PC-9 (cell line): ENCODE data around the gene ERCC4. TPM values are rescaled to one million over a fixed set of nuclear protein-coding genes. Genes with fewer than 3 reads are reported as not detected.

Source experiments
- BruUV-seq: library from RNA; stranded (reverse); fragments of 400-500 nt; replicated peaks from 2 replicates; lab custom pipeline; 2021; lab: Mats Ljungman, UMichigan
- CTCF ChIA-PET: fragments of 300-600 bp; sonication (Branson Sonifier 250); formaldehyde crosslinking; loops from one replicate; lab custom pipeline; 2022; ENCODE audit warnings: antibody characterized with exemption; lab: Charles Lee
- POLR2A ChIA-PET: fragments of 300-600 bp; sonication (Branson Sonifier 250); formaldehyde crosslinking; loops from one replicate; lab custom pipeline; 2022; ENCODE audit warnings: antibody characterized with exemption; ENCODE audit not compliant: unreplicated experiment; lab: Charles Lee
- DNase-seq, 2 experiments: peaks; one replicate each; pipeline versions ENCODE4 v3.0.0 to v3.0.0-alpha.2; 2015 to 2022; ENCODE audit warnings: mixed read lengths in 1 of 2
- H2AFZ ChIP-seq: fragments of 200-600 bp; sonication (generic); 2 replicates; pipeline ENCODE4 v1.8.1; 2017; ENCODE audit warnings: antibody characterized with exemption
- H3F3A ChIP-seq: fragments of 200-600 bp; sonication (generic); 2 replicates; pipeline ENCODE4 v1.8.1; 2017; ENCODE audit warnings: antibody characterized with exemption, mild to moderate bottlenecking, low read depth; ENCODE audit not compliant: insufficient read depth
- H3K27ac ChIP-seq: fragments of 200-600 bp; sonication (generic); 2 replicates; pipeline ENCODE4 v1.6.1; 2016; ENCODE audit warnings: mixed run types
- H3K27me3 ChIP-seq: fragments of 200-600 bp; sonication (generic); 2 replicates; pipeline ENCODE4 v1.6.1; 2016; ENCODE audit warnings: low read depth, mixed run types; ENCODE audit not compliant: insufficient read depth
- H3K36me3 ChIP-seq: fragments of 200-600 bp; sonication (generic); 2 replicates; pipeline ENCODE4 v1.6.1; 2016; ENCODE audit warnings: low read depth, mixed run types
- H3K4me1 ChIP-seq: fragments of 200-600 bp; sonication (generic); replicated peaks from 2 replicates; pipeline ENCODE4 v1.6.1; 2016; ENCODE audit warnings: mixed run types; ENCODE audit not compliant: insufficient read depth
- H3K4me2 ChIP-seq: fragments of 200-600 bp; sonication (generic); 2 replicates; pipeline ENCODE4 v1.6.1; 2017; ENCODE audit warnings: mixed run types
- H3K4me3 ChIP-seq: fragments of 200-600 bp; sonication (generic); 2 replicates; pipeline ENCODE4 v1.6.1; 2016; ENCODE audit warnings: mixed run types
- H3K79me2 ChIP-seq: fragments of 200-600 bp; sonication (generic); 2 replicates; pipeline ENCODE4 v1.6.1; 2017; ENCODE audit warnings: low read depth, mixed run types
- H3K9me2 ChIP-seq: fragments of 200-600 bp; sonication (generic); 2 replicates; pipeline ENCODE4 v1.8.1; 2017; ENCODE audit warnings: mild to moderate bottlenecking; ENCODE audit not compliant: insufficient read depth
- H3K9me3 ChIP-seq: fragments of 200-600 bp; sonication (generic); 2 replicates; pipeline ENCODE4 v1.8.1; 2016; ENCODE audit warnings: low read depth; ENCODE audit not compliant: insufficient read depth
- H4K20me1 ChIP-seq: fragments of 200-600 bp; sonication (generic); 2 replicates; pipeline ENCODE4 v1.8.1; 2017; ENCODE audit not compliant: insufficient read depth
- EZH2 ChIP-seq: fragments of 200-600 bp; sonication (generic); IDR thresholded peaks from 2 replicates; pipeline ENCODE4 v1.8.0; 2017; ENCODE audit warnings: antibody characterized with exemption, low read depth
- intact Hi-C: fragments of 100-400 bp; cut with micrococcal nuclease; formaldehyde crosslinking; loops from one replicate; pipeline ENCODE4 v1.10.0; 2022; ENCODE audit not compliant: unreplicated experiment
- total RNA-seq: library from RNA; stranded (reverse); gene quantifications from 2 replicates; pipeline ENCODE4 v1.2.3, GENCODE V29; 2021
- TF ChIP-seq, protein P1 (sequence below): fragments of 200-600 bp; sonication (generic); conservative IDR thresholded peaks from 2 replicates; pipeline ENCODE4 v1.6.1; 2017; ENCODE audit warnings: mixed run types, antibody characterized with exemption, mild to moderate bottlenecking, moderate library complexity

Gene ERCC4
- total RNA-seq, 1 experiment from 2014 or later, result 17.4 TPM

DNA sequence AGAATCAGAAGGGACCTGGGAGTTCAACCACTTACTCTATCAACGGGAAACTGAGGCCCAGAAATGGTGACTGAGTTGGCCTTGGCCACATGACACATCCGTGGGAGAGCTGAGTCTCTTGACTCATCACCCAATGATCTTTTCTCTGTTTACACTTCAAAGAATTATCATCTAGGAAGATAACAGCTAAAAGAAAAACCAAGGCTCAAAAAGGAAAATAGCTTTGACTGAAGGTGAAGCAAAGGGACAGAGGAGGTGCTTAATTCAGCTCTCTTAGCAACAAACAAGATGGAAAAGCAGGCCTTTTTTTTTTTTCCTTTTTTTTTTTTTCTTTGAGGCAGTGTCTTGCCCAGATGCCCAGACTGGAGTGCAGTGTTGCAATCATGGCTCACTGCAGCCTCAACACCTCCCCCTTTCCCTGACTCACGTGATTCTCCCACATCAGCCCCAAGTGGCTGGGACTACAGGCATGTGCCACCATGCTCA lies 16.7 kb downstream of the ERCC4 start:
- ChIA-PET POLR2A (no interaction called here), CTCF (interaction anchor here (0.6 kb wide), 1 partner anchor 202 kb away, joined by 7 read pairs; no protein-coding TSS in a partner anchor)
- DNase-seq, result peak in 1 of 2 experiments; percentile 48
- no peaks in the 10 kb centered on the region for H4K20me1 ChIP-seq
- no peak overlapping the region for H2AFZ ChIP-seq
- 0 out of 2 replicates have a peak, but pooled peaks cover 14% of the 10 kb centered on the region for H3F3A ChIP-seq
- H3K4me1 ChIP-seq, result peaks cover 10% of the 10 kb centered on the region
- no TSS peak for BruUV-seq
- no peak for TF ChIP-seq EZH2
- TF ChIP-seq, protein P1, sequence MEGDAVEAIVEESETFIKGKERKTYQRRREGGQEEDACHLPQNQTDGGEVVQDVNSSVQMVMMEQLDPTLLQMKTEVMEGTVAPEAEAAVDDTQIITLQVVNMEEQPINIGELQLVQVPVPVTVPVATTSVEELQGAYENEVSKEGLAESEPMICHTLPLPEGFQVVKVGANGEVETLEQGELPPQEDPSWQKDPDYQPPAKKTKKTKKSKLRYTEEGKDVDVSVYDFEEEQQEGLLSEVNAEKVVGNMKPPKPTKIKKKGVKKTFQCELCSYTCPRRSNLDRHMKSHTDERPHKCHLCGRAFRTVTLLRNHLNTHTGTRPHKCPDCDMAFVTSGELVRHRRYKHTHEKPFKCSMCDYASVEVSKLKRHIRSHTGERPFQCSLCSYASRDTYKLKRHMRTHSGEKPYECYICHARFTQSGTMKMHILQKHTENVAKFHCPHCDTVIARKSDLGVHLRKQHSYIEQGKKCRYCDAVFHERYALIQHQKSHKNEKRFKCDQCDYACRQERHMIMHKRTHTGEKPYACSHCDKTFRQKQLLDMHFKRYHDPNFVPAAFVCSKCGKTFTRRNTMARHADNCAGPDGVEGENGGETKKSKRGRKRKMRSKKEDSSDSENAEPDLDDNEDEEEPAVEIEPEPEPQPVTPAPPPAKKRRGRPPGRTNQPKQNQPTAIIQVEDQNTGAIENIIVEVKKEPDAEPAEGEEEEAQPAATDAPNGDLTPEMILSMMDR, result no peak
- no peaks in the 10 kb centered on the region for H3K27me3 ChIP-seq
- no peaks in the 10 kb centered on the region for H3K9me2 ChIP-seq
- H3K9me3 ChIP-seq, result 0 out of 2 replicates have a peak, but pooled peaks cover 5% of the 10 kb centered on the region
- intact Hi-C loops, result no loop called here
- no peak overlapping the region for H3K4me3 ChIP-seq
- H3K4me2 ChIP-seq, result peak overlapping the region; percentile 25; the same call in 1 of the 2 replicates
- peaks cover 42% of the 10 kb centered on the region for H3K36me3 ChIP-seq
- no peaks in the 10 kb centered on the region for H3K79me2 ChIP-seq
- H3K27ac ChIP-seq, result no peak overlapping the region; the same call in 1 of the 2 replicates

DNA sequence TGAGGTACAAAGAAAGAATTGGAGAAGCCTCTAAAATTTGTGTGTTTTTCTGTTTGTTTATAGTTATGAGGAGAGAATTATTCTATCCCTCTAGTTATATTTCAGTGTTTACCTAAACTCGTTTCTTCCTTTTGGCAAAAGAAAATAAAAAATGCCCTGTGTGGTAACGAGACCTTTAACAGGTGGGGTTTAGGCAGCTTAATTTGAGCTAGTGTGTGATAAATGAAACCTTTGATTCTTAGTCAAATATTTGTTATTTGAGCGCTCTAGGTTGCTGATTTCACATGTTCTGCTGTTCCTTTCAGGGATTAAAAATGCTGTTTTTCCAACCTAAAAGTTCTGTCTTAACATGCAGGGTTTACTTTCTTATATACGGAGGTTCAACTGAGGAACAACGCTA lies 17.5 kb downstream of the ERCC4 start:
- Histone ChIP-seq H3K36me3 (peaks cover 35% of the 10 kb centered on the region), H3K27me3 (no peaks in the 10 kb centered on the region), H3K9me3 (0 out of 2 replicates have a peak, but pooled peaks cover 5% of the 10 kb centered on the region), H3K79me2 (no peaks in the 10 kb centered on the region), H3F3A (0 out of 2 replicates have a peak, but pooled peaks cover 14% of the 10 kb centered on the region), H4K20me1 (no peaks in the 10 kb centered on the region), H3K4me1 (peaks cover 10% of the 10 kb centered on the region), H2AFZ (no peak overlapping the region), H3K27ac (no peak overlapping the region), H3K4me3 (no peak overlapping the region), H3K9me2 (no peaks in the 10 kb centered on the region), H3K4me2 (no peak overlapping the region)
- no peak for DNase-seq
- no TSS peak for BruUV-seq
- no peak for TF ChIP-seq EZH2
- TF ChIP-seq, protein P1, result no peak
- ChIA-PET CTCF (no interaction called here), POLR2A (no interaction called here)
- intact Hi-C loops, result no loop called here

DNA sequence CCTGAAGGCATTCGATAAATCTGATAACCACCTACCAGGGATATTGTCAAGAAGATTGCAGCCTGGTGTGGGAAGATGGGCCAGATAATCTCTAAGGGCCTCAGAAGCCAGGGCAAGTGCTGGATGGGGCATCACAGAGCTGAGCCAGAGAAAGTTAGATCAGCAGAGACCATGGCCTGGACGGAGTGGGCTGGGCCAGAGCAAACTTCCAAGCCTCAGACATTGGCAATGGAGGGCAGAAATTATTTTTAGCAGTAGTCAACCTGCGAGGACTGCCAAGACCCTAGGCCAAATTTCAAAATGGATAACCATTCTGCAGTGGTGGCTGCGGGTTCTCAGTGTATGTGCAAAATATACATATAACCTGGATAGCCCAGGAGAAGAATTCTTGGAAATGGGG lies 18.5 kb downstream of the ERCC4 start:
- H3K9me2 ChIP-seq, result no peaks in the 10 kb centered on the region
- H4K20me1 ChIP-seq, result no peaks in the 10 kb centered on the region
- H3K4me1 ChIP-seq, result peaks cover 10% of the 10 kb centered on the region
- H3K4me2 ChIP-seq, result no peak overlapping the region
- no peaks in the 10 kb centered on the region for H3K27me3 ChIP-seq
- H3K4me3 ChIP-seq, result no peak overlapping the region
- peaks cover 35% of the 10 kb centered on the region for H3K36me3 ChIP-seq
- BruUV-seq, result no TSS peak
- TF ChIP-seq EZH2, result no peak
- TF ChIP-seq, protein P1, result no peak
- intact Hi-C loops, result no loop called here
- H3K27ac ChIP-seq, result no peak overlapping the region
- H3F3A ChIP-seq, result 0 out of 2 replicates have a peak, but pooled peaks cover 14% of the 10 kb centered on the region
- DNase-seq, result no peak
- H3K79me2 ChIP-seq, result no peaks in the 10 kb centered on the region
- POLR2A ChIA-PET, result interaction anchor here (0.7 kb wide), 1 partner anchor 1464 kb away, joined by 6 read pairs; no protein-coding TSS in a partner anchor
- CTCF ChIA-PET, result no interaction called here
- H2AFZ ChIP-seq, result no peak overlapping the region
- H3K9me3 ChIP-seq, result 0 out of 2 replicates have a peak, but pooled peaks cover 5% of the 10 kb centered on the region
